HCT116 (cell line): ENCODE data around the gene ZNF787. TPM values are rescaled to one million over a fixed set of nuclear protein-coding genes. Genes with fewer than 3 reads are reported as not detected.

ENCODE experiments used
- ATAC-seq: fragments of 200-7000 bp; cut with Tn5 transposase; 2 replicates; pipeline ENCODE4 v1.9.1; 2020; ENCODE audit warnings: mild to moderate bottlenecking, moderate library complexity
- BruUV-seq: library from RNA; stranded (reverse); fragments of 400-500 nt; replicated peaks from 2 replicates; lab custom pipeline; 2021; lab: Mats Ljungman, UMichigan
- CTCF ChIA-PET: fragments of 300-600 bp; sonication (Branson Sonifier 250); formaldehyde crosslinking; loops from one replicate; lab custom pipeline; 2021; ENCODE audit warnings: antibody characterized with exemption; lab: Charles Lee
- POLR2A ChIA-PET: fragments of 300-600, 350-600 bp; sonication (Branson Sonifier 250); formaldehyde crosslinking; loops from one replicate; lab custom pipeline; 2021; ENCODE audit warnings: antibody characterized with exemption; lab: Charles Lee
- RAD21 ChIA-PET, 2 experiments: fragments of 300-600 bp; sonication (Branson Sonifier 250); formaldehyde crosslinking; loops; one replicate each; lab custom pipeline; 2023; ENCODE audit warnings: low total read pairs in 2 of 2; ENCODE audit not compliant: uncharacterized antibody in 2 of 2, unreplicated experiment in 2 of 2, low non-redundant PET in 1 of 2; lab: Charles Lee
- DNase-seq: peaks from one replicate; pipeline ENCODE4 v3.0.0-alpha.2; 2010; ENCODE audit warnings: low read depth, low spot score
- H2AFZ ChIP-seq: fragments of 200-600 bp; shearing (Covaris generic), sonication (generic); 2 replicates; pipeline ENCODE4 v1.6.1; 2017; ENCODE audit warnings: low read depth, mixed run types, mixed read lengths, antibody characterized with exemption, low read length; ENCODE audit not compliant: poor library complexity, severe bottlenecking
- H3K27ac ChIP-seq: 2 replicates; pipeline ENCODE4 v1.5.1; 2012; ENCODE audit warnings: low read depth, low read length
- H3K27me3 ChIP-seq: fragments of 200-600 bp; sonication (generic); 2 replicates; pipeline ENCODE4 v1.6.1; 2016; ENCODE audit warnings: mixed run types, low read length, mixed read lengths; ENCODE audit not compliant: insufficient read depth
- H3K36me3 ChIP-seq, 2 experiments: fragments of 200-500 bp in 1 of 2; fragments of 200-600 bp in 1 of 2; sonication (Bioruptor generic) in 1 of 2; sonication (generic) in 1 of 2; 2 replicates each; pipeline versions ENCODE4 v1.5.1 to v1.6.1; 2014 to 2016; ENCODE audit warnings: low read length in 2 of 2, inconsistent platforms in 1 of 2, mixed read lengths in 1 of 2, mixed run types in 1 of 2; ENCODE audit not compliant: insufficient read depth in 2 of 2, control insufficient read depth in 1 of 2
- H3K4me1 ChIP-seq, 2 experiments: fragments of 200-600 bp in 1 of 2; sonication (generic) in 1 of 2; 2 replicates each; pipeline versions ENCODE4 v1.5.1 to v1.6.1; 2012 to 2017; ENCODE audit warnings: low read length in 2 of 2, inconsistent platforms in 1 of 2, mild to moderate bottlenecking in 1 of 2, mixed read lengths in 1 of 2, mixed run types in 1 of 2, moderate library complexity in 1 of 2; ENCODE audit not compliant: insufficient read depth in 2 of 2, control insufficient read depth in 1 of 2
- H3K4me2 ChIP-seq: fragments of 200-600 bp; sonication (generic); 2 replicates; pipeline ENCODE4 v1.6.1; 2017; ENCODE audit warnings: mixed run types, low read length, mixed read lengths
- H3K4me3 ChIP-seq, 2 experiments: fragments of 200-600 bp in 1 of 2; sonication (generic) in 1 of 2; replicated peaks in 1 of 2; 2 replicates each; pipeline ENCODE4 v1.5.1; 2011 to 2016; ENCODE audit warnings: low read length in 2 of 2, control low read depth in 1 of 2, low read depth in 1 of 2, mild to moderate bottlenecking in 1 of 2, mixed read lengths in 1 of 2, mixed run types in 1 of 2
- H3K79me2 ChIP-seq: fragments of 200-600 bp; sonication (generic); 2 replicates; pipeline ENCODE4 v1.6.1; 2017; ENCODE audit warnings: mild to moderate bottlenecking, mixed run types, low read length, moderate library complexity, mixed read lengths; ENCODE audit not compliant: insufficient read depth
- H3K9ac ChIP-seq: fragments of 200-600 bp; sonication (generic); 2 replicates; pipeline ENCODE4 v1.6.1; 2016; ENCODE audit warnings: low read length, mixed read lengths
- H3K9me2 ChIP-seq: fragments of 200-600 bp; sonication (generic), shearing (Covaris generic); 2 replicates; pipeline ENCODE4 v1.6.1; 2017; ENCODE audit warnings: mixed run types, mild to moderate bottlenecking, moderate library complexity; ENCODE audit not compliant: insufficient read depth
- H3K9me3 ChIP-seq, 2 experiments: fragments of 200-500 bp in 1 of 2; fragments of 200-600 bp in 1 of 2; sonication (Bioruptor generic) in 1 of 2; sonication (generic) in 1 of 2; 2 replicates each; pipeline ENCODE4 v1.6.1; 2014 to 2017; ENCODE audit warnings: low read length in 2 of 2, mixed read lengths in 2 of 2, inconsistent platforms in 1 of 2, low read depth in 1 of 2, mild to moderate bottlenecking in 1 of 2, mixed run types in 1 of 2, moderate library complexity in 1 of 2; ENCODE audit not compliant: control insufficient read depth in 1 of 2, insufficient read depth in 1 of 2
- H4K20me1 ChIP-seq: fragments of 200-600 bp; sonication (generic), shearing (Covaris generic); 2 replicates; pipeline ENCODE4 v1.6.1; 2017; ENCODE audit warnings: mixed run types, mild to moderate bottlenecking, moderate library complexity; ENCODE audit not compliant: insufficient read depth
- CBX3 ChIP-seq: IDR thresholded peaks from 2 replicates; pipeline ENCODE4 v1.6.1; 2012; ENCODE audit warnings: low read depth
- CEBPB ChIP-seq: IDR thresholded peaks from 2 replicates; pipeline ENCODE4 v1.6.1; 2012; ENCODE audit warnings: low read depth
- CTCF ChIP-seq, 3 experiments: fragments of 200-600 bp in 1 of 3; sonication (generic) in 1 of 3; IDR thresholded peaks in 2 of 3; conservative IDR thresholded peaks in 1 of 3; 2 replicates each; pipeline ENCODE4 v1.5.1; 2012 to 2017; ENCODE audit warnings: low read depth in 2 of 3, low read length in 2 of 3, antibody characterized with exemption in 1 of 3, borderline replicate concordance in 1 of 3, control low read depth in 1 of 3, mild to moderate bottlenecking in 1 of 3, mixed read lengths in 1 of 3, mixed run types in 1 of 3, moderate library complexity in 1 of 3; ENCODE audit not compliant: insufficient read depth in 1 of 3
- EGR1 ChIP-seq: IDR thresholded peaks from 2 replicates; pipeline ENCODE4 v1.6.1; 2012; ENCODE audit warnings: low read depth
- FOSL1 ChIP-seq: IDR thresholded peaks from 2 replicates; pipeline ENCODE4 v1.6.1; 2012; ENCODE audit warnings: low read depth
- MAX ChIP-seq: IDR thresholded peaks from 2 replicates; pipeline ENCODE4 v1.6.1; 2012
- POLR2A ChIP-seq: IDR thresholded peaks from 2 replicates; pipeline ENCODE4 v1.7.0; 2011; ENCODE audit warnings: borderline replicate concordance; ENCODE audit not compliant: insufficient read depth, insufficient read length; ENCODE audit errors: extremely low read depth
- POLR2AphosphoS5 ChIP-seq: IDR thresholded peaks from 2 replicates; pipeline ENCODE4 v1.6.1; 2011; ENCODE audit warnings: mild to moderate bottlenecking, low read depth, low read length, moderate library complexity
- RAD21 ChIP-seq: IDR thresholded peaks from 2 replicates; pipeline ENCODE4 v1.6.1; 2012; ENCODE audit warnings: low read depth, mild to moderate bottlenecking
- REST ChIP-seq: IDR thresholded peaks from 2 replicates; pipeline ENCODE4 v1.6.1; 2012; ENCODE audit warnings: low read depth
- SIN3A ChIP-seq: IDR thresholded peaks from 2 replicates; pipeline ENCODE4 v1.6.1; 2012; ENCODE audit warnings: low read depth
- SRF ChIP-seq: IDR thresholded peaks from 2 replicates; pipeline ENCODE4 v1.6.1; 2012; ENCODE audit warnings: low read depth
- TCF7L2 ChIP-seq: IDR thresholded peaks from 2 replicates; pipeline ENCODE4 v1.7.0; 2011; ENCODE audit warnings: borderline replicate concordance, inconsistent platforms; ENCODE audit not compliant: insufficient read depth, insufficient read length; ENCODE audit errors: extremely low read depth
- ZFX ChIP-seq: fragments of 450-650 bp; IDR thresholded peaks from 2 replicates; pipeline ENCODE4 v1.6.1; 2017
- ZNF274 ChIP-seq: fragments of 200-500 bp; sonication (Bioruptor generic); IDR thresholded peaks from 2 replicates; pipeline ENCODE4 v1.6.1; 2014; ENCODE audit warnings: mild to moderate bottlenecking, low read depth, low read length, inconsistent platforms
- intact Hi-C: fragments of 100-400 bp; cut with micrococcal nuclease; formaldehyde crosslinking; loops from 2 replicates; pipeline ENCODE4 v1.10.0; 2022
- total RNA-seq: library from RNA; stranded (reverse); gene quantifications from one replicate; pipeline ENCODE4 v1.2.1, GENCODE V29; 2021; ENCODE audit not compliant: unreplicated experiment

Gene ZNF787
- total RNA-seq, 1 experiment from 2014 or later, result 40.3 TPM

- H3K79me2 ChIP-seq, result no peaks in the 10 kb centered on the region
- DNase-seq (no peak), ATAC-seq (no peak)
- H2AFZ ChIP-seq, result no peak overlapping the region
- no peaks in the 10 kb centered on the region for H3K9me2 ChIP-seq
- no peak overlapping the region for H3K9ac ChIP-seq
- no peak overlapping the region for H3K4me3 ChIP-seq
- ChIA-PET POLR2A (no interaction called here), CTCF (no interaction called here), RAD21 (no interaction called here)
- intact Hi-C loops, result no loop called here
- no peaks in the 10 kb centered on the region for H3K9me3 ChIP-seq
- H3K27ac ChIP-seq, result no peak overlapping the region
- H3K36me3 ChIP-seq, result no peaks in the 10 kb centered on the region
- H4K20me1 ChIP-seq, result no peaks in the 10 kb centered on the region
- no peak for TF ChIP-seq CEBPB
- no TSS peak for BruUV-seq
- H3K4me2 ChIP-seq, result no peak overlapping the region
- H3K4me1 ChIP-seq, result peaks cover 3 to 9% of the 10 kb centered on the region in 2 experiments; a peak in 3 of 4 replicates
- H3K27me3 ChIP-seq, result no peaks in the 10 kb centered on the region
Measured at GRCh38 chr19:56130006-56130405, 8.9 kb upstream of the ZNF787 start.

- Histone ChIP-seq H3K27me3 (no peaks in the 10 kb centered on the region), H3K36me3 (no peaks in the 10 kb centered on the region), H3K4me1 (peaks cover 0 to 2% of the 10 kb centered on the region in 2 experiments; a peak in 1 of 4 replicates), H3K4me3 (no peak overlapping the region), H4K20me1 (no peaks in the 10 kb centered on the region), H2AFZ (no peak overlapping the region), H3K27ac (no peak overlapping the region), H3K79me2 (no peaks in the 10 kb centered on the region), H3K9ac (no peak overlapping the region), H3K4me2 (no peak overlapping the region), H3K9me3 (no peaks in the 10 kb centered on the region), H3K9me2 (no peaks in the 10 kb centered on the region)
- RAD21 ChIA-PET, result no interaction called here
- POLR2A ChIA-PET, result no interaction called here
- ATAC-seq (peak; percentile 80), DNase-seq (no peak)
- CTCF ChIA-PET, result no interaction called here
- no peak for TF ChIP-seq POLR2AphosphoS5
- TF ChIP-seq ZFX, result no peak
- no peak for TF ChIP-seq SRF
- TF ChIP-seq SIN3A, result no peak
- TF ChIP-seq CTCF (IDR thresholded peaks at IDR 0.05 in 2 of 3, conservative IDR thresholded peaks at IDR 0.05 in 1 of 3; ENCODE audit: borderline replicate concordance in 1 of 3, insufficient read depth in 1 of 3, low read depth in 2 of 3, low read length in 2 of 3), result no peak
- TF ChIP-seq POLR2A, result no peak
- no peak for TF ChIP-seq CEBPB
- TF ChIP-seq ZNF274, result no peak
- no peak for TF ChIP-seq RAD21
- TF ChIP-seq FOSL1, result no peak
- no peak for TF ChIP-seq MAX
- no peak for TF ChIP-seq TCF7L2
- no peak for TF ChIP-seq CBX3
- no peak for TF ChIP-seq REST
- no peak for TF ChIP-seq EGR1
- intact Hi-C loops, result no loop called here
- BruUV-seq, result no TSS peak
Measured at GRCh38 chr19:56126983-56127780, 6.1 kb upstream of the ZNF787 start.
